Activated CD4-positive, alpha-beta T cell treated with anti-CD3 and anti-CD28 coated beads, Interleukin-2, amount 50 U/mL, for 24 hours (primary cell): ENCODE results near the gene ZNF688.
A peak's percentile ranks its signal among the peaks of the same experiment; 100 is the strongest.
"Not testable (repeated sequence)": the region's sequence is repeated elsewhere in the genome, so short reads cannot be mapped to it uniquely, and the experiment has no call there.

Experiments used
- DNase-seq, 2 donors: peaks; one replicate each; pipeline ENCODE4 v3.0.0-alpha.2; 2020; ENCODE audit warnings: low read depth in 1 of 2, low spot score in 1 of 2

Gene ZNF688

GRCh38 chr16:30535106-30535776 lies 36.3 kb downstream of the ZNF688 start:
- DNase-seq, result peak in 1 of 2 donors; percentile 39

GRCh38 chr16:30534368-30535105 lies 37.0 kb downstream of the ZNF688 start, which contains the start of gene ZNF747:
TSS of gene ZNF747 (minus strand) at chr16:30534858. CDS start at chr16:30534679, 179 bp downstream.
- DNase-seq, result peak; percentile 82 to 88

- no peak for DNase-seq
Observed at GRCh38 chr16:30533748-30534367, 37.7 kb downstream of the ZNF688 start.

- DNase-seq, result no peak
Observed at GRCh38 chr16:30533146-30533522, 38.4 kb downstream of the ZNF688 start.

- DNase-seq, result no peak
Observed at GRCh38 chr16:30532285-30533145, 39.0 kb downstream of the ZNF688 start.

GRCh38 chr16:30530163-30531037 lies 41.1 kb downstream of the ZNF688 start:
- DNase-seq, result no peak

GRCh38 chr16:30528799-30529457 lies 42.6 kb downstream of the ZNF688 start:
- no peak for DNase-seq

GRCh38 chr16:30527635-30528178 lies 43.8 kb downstream of the ZNF688 start:
- no peak for DNase-seq

GRCh38 chr16:30526823-30527634 lies 44.5 kb downstream of the ZNF688 start:
- DNase-seq, result peak; percentile 77 to 92

GRCh38 chr16:30526137-30526822 lies 45.2 kb downstream of the ZNF688 start, which contains the start of gene ZNF768:
TSS of gene ZNF768 (minus strand) at chr16:30526566. CDS start at chr16:30526413, 153 bp downstream.
- no peak for DNase-seq

GRCh38 chr16:30525844-30526136 lies 45.7 kb downstream of the ZNF688 start:
- no peak for DNase-seq

GRCh38 chr16:30524575-30525568 lies 46.6 kb downstream of the ZNF688 start:
- DNase-seq, result no peak

GRCh38 chr16:30523768-30524574 lies 47.5 kb downstream of the ZNF688 start:
- no peak for DNase-seq

- DNase-seq, result not testable (repeated sequence)
Observed at GRCh38 chr16:30522702-30523463, 48.6 kb downstream of the ZNF688 start.
